Subcutaneous adipose tissue (tissue), 4 donors: ENCODE data around the gene ZNF213. TPM values are rescaled to one million over a fixed set of nuclear protein-coding genes. Genes with fewer than 3 reads are reported as not detected.

Experiments
- total RNA-seq, 4 donors: library from RNA; depleted of rRNA; stranded (reverse); fragments of >200 nt; gene quantifications; one replicate each; pipeline ENCODE4 v1.1.0, GENCODE V29; 2016
- TF ChIP-seq, protein P1 (sequence below): fragments of 450-650 bp; IDR thresholded peaks from one replicate; pipeline ENCODE4 v1.5.1; 2016; ENCODE audit warnings: low read depth, mild to moderate bottlenecking, control low read depth, antibody characterized with exemption, moderate library complexity

The ZNF213 gene
- total RNA-seq, 4 donors from 2014 or later, result 1.1 to 13.4 (median 5.0) TPM

DNA sequence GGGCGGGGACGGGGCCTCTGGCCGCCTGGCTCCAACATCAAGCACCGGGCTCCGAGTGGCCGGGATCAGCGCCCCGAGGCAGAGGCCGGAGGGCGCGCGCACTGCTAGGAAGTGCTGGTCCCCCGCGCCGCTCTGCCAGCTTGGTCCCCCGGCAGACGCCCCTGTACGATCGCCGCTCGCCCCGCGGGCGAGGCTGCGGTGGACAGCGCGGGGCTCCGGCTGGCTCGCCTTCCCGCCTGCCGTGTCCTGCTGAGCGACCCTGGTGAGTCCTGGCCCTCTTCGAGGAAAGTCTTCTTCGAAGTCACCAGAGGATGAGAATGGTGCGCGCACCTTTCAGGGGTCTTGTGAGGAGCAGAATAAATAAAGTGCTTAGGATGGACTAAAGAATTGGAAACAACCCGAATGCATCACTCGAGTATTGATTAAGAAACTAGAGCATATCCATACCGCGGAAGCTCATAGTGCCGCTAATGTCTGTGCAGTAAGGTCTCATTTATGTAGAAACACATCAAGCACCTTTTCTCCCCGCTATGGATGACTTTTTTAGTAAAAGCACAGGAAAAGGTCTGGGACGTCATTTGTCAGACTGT, 392 bp downstream of the ZNF213 start:
- TF ChIP-seq, protein P1, sequence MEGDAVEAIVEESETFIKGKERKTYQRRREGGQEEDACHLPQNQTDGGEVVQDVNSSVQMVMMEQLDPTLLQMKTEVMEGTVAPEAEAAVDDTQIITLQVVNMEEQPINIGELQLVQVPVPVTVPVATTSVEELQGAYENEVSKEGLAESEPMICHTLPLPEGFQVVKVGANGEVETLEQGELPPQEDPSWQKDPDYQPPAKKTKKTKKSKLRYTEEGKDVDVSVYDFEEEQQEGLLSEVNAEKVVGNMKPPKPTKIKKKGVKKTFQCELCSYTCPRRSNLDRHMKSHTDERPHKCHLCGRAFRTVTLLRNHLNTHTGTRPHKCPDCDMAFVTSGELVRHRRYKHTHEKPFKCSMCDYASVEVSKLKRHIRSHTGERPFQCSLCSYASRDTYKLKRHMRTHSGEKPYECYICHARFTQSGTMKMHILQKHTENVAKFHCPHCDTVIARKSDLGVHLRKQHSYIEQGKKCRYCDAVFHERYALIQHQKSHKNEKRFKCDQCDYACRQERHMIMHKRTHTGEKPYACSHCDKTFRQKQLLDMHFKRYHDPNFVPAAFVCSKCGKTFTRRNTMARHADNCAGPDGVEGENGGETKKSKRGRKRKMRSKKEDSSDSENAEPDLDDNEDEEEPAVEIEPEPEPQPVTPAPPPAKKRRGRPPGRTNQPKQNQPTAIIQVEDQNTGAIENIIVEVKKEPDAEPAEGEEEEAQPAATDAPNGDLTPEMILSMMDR, result no peak

DNA sequence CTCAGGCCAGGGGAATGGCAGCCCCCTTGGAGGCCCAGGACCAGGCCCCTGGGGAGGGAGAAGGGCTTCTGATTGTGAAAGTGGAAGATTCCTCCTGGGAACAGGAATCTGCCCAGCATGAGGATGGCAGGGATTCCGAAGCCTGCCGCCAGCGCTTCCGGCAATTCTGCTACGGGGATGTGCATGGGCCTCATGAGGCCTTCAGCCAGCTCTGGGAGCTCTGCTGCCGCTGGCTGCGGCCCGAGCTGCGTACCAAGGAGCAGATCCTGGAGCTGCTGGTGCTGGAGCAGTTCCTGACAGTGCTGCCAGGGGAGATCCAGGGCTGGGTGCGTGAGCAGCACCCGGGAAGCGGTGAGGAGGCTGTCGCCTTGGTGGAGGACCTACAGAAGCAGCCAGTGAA, 2.4 kb downstream of the ZNF213 start:
- TF ChIP-seq, protein P1, result no peak

DNA sequence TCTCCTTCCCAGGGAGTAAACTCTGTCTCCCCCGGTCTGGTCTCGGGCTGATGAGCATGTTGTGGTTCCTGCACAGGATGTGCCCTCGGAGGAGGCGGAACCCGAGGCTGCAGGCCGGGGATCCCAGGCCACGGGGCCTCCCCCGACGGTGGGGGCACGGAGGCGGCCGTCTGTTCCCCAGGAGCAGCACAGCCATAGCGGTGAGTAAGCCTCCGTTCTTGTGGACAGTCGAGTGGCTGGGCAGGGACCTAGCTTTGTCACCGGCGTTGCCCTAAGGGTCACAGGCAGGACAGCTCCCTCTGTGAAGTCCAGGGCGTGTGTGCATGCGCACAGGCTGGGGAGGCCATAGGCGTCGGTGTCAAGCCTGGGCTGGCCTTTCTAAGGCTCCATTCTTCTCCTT, 3.5 kb downstream of the ZNF213 start:
- TF ChIP-seq, protein P1, result no peak

DNA sequence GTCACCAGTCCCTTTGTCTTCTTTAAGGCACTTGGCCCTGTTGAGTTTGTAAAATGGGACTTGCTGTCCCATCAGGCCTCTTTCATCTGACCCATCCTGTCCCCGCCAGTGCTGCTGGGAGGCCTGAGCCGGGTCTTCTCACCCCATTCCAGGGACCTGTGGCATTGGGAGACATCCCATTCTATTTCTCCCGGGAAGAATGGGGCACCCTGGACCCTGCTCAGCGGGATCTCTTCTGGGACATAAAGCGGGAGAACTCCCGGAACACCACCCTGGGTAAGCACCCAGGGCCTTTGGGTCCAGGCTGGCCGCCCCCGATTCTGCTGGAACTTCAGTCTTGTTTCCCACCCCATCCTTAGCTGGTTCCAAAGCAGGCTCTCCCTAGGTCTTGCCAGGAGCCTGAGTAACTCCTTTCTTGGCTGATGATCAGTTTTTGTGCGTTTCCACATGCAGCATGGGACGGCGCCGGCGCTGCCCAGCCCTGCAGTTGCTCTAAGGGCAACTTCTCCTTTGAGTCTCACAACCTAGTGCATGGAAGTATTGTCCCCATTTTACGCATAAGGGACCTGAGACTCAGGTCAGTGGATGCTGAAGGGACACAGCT, 4.1 kb downstream of the ZNF213 start:
- TF ChIP-seq, protein P1, result no peak

DNA sequence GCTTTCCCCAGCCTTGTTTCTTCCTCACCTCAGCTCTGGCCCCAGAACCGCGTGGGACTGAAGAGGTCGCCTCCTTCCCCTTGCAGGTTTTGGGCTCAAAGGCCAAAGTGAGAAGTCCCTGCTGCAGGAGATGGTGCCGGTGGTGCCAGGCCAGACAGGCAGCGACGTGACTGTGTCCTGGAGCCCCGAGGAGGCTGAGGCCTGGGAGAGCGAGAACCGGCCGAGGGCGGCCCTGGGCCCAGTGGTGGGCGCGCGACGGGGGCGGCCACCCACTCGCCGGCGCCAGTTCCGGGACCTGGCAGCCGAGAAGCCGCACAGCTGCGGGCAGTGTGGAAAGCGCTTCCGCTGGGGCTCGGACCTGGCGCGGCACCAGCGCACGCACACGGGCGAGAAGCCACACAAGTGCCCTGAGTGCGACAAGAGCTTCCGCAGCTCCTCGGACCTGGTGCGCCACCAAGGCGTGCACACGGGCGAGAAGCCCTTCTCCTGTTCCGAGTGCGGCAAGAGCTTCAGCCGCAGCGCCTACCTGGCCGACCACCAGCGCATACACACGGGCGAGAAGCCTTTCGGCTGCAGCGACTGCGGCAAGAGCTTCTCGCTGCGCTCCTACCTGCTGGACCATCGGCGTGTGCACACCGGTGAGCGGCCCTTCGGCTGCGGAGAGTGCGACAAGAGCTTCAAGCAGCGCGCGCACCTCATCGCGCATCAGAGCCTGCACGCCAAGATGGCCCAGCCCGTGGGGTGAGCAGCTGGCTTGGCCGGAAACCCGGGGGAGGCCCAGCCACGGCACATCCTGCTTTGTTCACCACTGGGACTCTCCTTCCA, 6.0 kb downstream of the ZNF213 start:
- TF ChIP-seq, protein P1, result no peak

DNA sequence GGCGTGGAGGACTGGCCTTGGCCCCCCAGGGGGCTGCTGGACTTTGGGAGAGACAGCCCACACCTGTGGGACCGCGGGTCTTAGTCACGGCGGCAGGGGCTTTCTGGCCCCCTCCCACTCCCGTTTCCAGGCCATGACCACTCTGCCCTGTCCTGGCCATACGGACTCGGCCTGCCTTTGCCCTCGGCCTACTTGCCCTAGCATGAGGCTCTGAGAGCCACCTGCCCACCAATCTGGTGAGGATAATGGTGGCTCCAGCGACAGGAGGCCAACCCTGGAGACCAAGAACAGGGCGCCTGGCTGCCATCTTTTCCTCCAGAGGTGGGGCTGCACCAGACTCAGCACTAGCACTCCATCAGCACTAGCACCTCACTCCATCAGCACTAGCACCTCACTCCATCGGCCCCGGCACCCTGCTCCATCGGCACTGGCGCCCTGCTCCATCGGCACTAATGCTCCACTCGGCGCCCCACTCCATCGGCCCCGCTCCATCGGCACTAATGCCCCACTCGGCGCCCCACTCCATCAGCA, 7.0 kb downstream of the ZNF213 start:
- TF ChIP-seq, protein P1, result no peak

DNA sequence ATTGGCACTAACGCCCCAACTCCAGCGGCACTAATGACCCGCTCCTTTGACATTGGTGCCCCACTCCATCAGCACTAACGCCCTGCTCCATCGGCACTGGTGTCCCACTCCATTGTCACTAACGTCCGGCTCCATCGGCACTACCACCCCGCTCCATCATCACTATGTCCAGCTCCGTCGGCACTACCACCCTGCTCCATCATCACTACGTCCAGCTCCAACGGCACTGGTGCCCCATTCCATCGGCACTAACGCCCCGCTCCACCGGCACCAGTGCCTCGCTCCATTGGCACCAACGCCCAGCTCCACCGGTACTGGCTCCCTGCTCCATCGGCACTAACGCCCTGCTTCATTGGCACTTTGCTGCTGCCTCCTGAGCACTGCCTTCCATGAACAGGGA, 7.5 kb downstream of the ZNF213 start:
- TF ChIP-seq, protein P1, result no peak
